Cerebellar cortex (tissue), 1 donor: ENCODE measurements around the gene MYBPC2.
"Not testable (repeated sequence)": the region's sequence is repeated elsewhere in the genome, so short reads cannot be mapped to it uniquely, and the experiment has no call there.

ENCODE experiments used
- DNase-seq: peaks from one replicate; pipeline ENCODE4 v3.0.0-alpha.2; 2015; ENCODE audit warnings: low spot score

MYBPC2 gene

DNA sequence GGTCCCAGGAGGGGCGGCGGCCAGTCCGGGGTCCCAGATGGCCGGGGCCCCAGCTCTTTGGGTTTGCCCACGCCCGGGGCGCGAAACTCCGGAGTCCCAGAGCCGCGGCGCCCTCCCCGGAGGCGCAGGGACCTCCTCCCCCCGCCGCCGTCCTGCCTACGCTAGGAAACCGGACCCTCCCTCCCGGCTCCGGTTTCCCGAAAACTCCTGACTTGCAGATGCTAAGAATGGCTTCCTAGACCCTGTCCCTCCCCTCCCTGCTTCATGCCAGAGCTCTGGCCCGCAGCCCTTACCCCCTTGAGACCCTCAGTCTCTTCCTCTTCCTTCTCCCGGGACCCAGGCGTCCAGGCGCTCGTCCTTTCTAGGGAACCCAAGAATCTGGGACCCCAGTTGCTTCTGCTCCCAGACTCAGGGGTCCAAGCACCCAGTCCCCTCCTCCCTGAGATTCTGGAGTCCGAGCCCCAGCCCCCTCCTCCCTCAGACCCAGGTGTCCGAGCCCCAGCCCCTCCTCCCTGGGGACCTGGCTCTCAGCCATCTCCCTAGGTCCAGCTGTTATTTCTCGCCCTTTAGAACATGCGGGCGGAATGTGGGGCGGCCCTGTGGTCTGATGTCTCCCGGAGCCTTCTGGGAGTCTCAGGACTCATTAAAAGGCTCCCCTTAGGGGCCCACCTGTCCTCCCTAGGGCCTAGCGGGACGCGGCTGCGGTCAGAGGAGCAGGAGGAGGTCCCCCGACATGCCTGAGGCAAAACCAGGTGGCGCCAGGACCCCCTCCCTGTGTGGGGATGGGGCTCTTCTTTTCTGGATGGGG is at the start of gene MYBPC2:
TSS of gene MYBPC2 (plus strand) at position 672 of the 808 bp plus-strand sequence. CDS start at position 734, 62 bp downstream.
- no peak for DNase-seq

DNA sequence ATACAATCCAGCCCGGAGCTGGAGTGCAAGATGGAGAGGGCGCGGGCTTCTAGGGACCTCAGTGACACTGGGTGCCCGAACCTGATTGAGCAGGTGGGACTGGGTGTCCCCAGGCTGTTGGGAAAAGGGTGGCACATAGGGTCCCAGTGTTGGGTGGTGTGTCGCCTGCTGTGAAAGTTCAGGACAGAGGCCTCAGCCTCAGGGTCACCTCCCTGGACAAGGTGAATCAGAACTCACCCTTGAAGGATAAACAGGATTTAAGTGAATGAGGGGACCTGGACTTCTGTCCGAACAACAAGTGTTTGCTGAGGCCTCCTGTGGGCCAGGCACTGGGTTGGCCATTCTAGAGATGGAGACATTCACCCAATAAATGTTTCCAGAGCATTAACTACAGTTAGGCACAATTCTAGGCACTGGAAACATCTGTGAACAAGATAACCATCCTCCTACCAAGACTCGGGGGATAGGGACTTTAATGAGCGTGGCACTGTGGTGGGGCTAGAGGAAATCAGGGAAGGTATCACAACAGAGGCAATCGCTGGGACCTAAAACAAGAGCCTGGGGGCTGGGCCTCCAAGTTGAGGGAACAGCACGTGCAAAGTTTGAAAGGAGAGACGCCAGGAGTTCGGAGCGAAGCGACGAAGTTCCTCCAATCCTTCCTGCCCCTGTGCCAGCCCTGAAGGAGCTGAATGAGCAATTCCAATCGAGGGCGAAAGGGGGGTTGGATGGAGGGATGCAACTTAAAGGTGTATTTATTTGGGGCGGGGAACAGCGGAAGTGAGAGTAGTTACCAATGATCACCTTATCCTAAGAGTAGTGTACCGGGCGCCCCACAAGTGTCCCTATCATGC is 49.5 kb upstream of the MYBPC2 start:
- no peak for DNase-seq

DNA sequence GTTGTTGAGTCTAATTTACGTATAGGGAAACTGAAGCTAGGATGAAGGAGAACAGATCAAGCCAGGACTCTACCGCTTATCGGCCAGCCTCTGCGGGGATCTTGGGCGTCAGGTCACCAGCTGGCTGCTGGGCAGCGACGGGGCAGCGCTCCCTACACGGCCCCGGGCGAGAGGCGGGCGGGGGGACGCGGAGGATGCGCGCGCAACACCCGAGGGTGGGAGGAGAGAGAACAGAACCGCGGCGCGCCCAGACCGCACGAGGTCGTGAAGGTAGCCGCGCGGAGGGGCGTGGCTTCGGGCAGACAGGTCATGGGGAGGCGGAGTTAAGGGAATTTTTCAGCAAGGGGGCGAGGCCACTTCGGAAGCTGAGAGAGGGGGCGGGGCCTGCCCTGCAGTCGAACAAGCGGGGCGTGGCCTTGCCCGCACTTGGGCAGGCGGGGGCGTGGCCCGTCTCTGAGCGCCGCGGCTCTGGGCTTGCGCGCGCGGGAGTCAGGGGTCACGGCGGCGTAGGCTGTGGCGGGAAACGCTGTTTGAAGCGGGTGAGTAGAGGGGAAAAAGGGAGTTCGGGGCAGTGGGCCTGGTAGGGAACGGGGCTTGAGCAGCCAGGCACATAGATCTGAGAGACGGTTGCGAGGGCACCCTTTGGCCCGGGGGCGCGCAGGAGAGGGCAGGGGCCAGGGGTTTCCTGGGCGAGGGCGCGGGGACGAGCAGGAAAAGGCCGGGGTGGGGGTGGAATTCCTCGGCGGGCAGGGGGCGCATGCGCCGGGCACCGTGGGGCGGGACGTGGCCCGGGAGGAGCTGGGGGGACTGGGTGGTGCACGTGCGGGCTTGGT is 48.6 kb upstream of the MYBPC2 start, which contains the start of gene POLD1:
TSS of gene POLD1 (plus strand) at position 496 of the 833 bp plus-strand sequence. CDS start 14,505 bp downstream, outside the sequence.
- DNase-seq = peak; percentile 95

DNA sequence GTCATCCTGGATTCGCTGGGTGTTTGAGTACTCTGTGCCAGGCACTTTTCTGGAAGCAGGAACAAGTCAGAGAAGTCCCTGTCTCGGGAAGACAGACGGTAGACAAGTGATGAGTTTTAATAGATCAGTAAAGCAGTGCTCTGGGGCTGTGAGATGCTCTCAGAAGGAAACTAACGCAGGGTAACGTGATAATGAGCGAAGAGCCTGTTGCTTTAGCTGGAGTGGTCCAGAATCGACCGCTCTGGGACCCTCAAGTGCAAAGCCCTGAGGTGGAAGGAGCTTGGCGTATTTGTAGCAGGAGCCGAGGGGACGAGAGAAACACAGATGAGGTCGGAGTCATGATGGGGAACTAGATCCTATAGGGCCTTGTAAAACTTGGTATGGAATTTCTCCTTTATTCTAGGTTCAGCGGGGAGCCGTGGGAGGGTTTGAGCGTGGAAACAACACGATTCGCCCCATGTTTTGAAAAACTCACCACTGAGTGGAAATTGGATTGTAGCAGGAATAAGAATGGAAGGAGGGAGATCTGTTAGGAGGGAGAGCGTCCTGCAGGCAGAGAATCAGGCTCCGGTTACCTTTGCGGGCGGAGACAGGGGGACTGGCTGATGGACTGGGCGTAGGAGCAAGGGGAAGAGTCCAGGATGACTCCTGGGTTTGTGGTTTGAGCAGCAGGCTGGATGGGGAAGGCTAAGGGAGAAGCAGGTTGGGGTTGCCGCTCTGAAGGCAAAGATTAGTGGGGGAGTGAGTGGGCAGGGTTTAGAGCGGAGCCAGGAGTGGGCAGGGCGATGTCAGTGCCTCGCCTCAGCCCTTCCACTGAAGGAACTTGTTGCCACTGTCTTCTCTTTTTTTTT is 47.8 kb upstream of the MYBPC2 start:
- DNase-seq = no peak

DNA sequence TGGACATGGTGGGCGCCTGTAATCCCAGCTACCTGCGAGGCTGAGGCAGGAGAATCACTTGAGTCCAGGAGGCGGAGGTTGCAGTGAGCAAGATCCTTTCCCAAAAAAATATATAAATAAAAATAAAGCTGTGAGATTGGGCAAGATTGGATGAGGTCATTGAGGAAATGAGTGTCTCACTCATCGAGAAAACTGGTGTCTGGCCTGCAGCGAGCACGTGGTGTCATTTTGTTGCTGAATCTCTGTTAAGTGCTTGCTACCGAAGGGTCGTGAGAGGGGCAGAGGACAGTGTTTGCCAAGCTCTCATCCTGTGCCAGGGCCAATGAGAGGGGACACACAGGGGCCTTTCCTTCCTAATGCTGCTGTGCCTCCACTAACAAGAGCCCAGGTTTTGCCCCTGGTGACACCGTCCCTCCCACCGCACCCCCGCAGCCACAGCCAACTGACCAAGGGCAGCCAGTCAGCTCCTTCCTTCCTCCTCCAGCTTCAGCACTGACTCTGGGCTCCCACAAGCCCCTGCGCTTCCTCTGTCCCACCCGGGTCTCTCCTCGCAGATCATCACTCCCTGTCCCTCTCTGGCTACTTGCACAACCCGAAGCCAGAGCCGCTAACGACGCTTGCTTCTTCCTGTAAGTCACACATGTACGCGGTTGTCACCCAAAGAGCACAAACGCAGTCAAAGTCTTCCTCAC is 45.4 kb upstream of the MYBPC2 start:
- no peak for DNase-seq

DNA sequence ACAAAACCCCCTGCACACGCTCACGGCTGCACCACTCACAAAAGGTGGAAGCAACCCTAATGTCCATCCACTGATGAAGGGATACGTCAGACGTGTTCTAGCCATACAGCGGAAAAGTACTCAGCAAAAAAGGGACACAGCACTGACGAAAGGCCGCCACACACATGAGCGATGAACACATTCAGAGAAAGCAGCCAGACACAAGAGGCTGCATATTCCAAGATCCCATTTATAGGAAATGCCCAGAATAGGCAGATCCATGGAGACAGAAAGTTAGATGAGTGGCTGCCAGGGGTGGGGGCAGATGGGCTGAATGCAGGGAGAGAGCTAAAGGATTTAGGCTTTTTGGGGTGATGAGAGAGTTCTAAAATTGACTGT is 44.8 kb upstream of the MYBPC2 start:
- DNase-seq = no peak

DNA sequence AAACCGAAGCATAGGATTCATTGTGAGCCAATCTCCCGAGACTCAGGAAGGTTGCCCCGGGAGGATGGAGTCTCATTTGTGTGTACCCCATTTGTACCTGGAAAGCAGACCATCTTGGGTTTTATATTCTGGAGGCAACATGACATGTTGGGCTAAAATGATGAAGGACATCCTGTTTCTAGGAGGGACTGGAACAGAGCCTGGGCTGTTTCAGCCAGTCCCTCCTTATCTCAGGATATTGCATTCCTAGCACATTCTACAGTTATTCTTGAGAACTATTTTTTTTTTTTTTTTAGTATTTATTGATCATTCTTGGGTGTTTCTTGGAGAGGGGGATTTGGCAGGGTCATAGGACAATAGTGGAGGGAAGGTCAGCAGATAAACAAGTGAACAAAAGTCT is 42.4 kb upstream of the MYBPC2 start:
- DNase-seq = not testable (repeated sequence)

DNA sequence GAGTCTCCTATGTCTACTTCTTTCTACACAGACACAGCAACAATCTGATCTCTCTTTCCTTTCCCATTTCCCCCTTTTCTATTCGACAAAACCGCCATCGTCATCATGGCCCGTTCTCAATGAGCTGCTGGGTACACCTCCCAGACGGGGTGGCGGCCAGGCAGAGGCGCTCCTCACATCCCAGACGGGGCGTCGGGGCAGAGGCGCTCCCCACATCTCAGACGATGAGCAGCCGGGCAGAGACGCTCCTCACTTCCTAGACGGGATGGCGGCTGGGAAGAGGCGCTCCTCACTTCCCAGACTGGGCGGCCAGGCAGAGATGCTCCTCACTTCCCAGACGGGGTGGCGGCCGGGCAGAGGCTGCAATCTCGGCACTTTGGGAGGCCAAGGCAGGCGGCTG is 41.7 kb upstream of the MYBPC2 start:
- not testable (repeated sequence) for DNase-seq

DNA sequence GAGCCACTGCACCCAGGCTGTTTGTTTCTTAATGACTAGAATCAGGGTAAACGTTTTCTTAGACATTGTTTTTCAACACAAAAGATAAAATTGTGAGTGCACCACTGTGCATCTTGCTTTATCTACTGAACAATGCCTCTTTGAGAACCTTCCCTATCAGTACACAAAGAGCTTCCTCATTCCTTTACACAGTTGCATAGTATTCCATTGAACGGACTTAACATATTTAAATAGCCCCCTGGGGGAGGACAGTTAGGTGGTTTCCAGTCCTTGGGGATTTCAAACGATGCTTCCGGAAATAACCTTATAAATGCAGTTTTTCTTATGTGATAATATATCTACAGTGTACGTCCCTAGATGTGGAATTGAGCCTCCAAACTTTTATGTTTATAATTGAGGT is 39.9 kb upstream of the MYBPC2 start:
- DNase-seq = no peak

DNA sequence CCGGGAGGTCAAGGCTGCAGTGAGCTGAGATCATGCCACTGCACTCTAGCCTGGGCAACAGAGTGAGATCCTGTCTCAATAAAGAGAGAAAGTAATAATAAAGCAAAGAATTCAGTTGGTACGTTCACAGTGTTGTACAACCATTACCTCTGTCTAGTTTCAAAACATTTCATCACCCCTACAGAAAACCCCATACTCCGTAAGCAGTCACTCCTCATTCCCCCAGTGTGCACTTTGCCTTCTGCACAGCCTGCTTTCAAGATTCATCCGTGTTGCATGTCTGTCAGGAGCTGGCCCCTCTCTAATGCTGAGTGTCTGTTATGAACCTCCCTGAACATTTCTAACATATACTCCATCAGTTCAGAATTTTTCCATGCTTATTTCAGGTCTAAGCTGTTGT is 39.1 kb upstream of the MYBPC2 start:
- DNase-seq = no peak

DNA sequence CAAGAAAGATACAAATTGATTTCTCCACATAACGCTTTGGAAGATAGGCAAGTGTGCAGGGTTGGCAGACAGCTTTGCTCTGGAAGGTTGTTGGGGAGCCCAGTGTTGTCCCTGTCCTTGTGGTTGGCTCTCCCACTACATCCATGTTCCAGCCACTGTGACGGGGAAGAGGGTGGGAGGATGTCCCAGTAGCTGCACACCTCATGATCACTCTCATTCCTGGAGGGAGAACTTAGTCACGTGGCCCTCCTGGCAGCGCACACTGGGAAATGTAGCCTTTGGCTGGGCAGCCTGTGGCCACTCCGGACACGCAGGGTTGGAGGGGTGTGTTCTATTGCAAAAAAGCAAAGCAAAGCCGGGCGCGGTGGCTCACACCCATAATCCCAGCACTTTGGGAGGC is 38.7 kb upstream of the MYBPC2 start:
- DNase-seq = no peak

DNA sequence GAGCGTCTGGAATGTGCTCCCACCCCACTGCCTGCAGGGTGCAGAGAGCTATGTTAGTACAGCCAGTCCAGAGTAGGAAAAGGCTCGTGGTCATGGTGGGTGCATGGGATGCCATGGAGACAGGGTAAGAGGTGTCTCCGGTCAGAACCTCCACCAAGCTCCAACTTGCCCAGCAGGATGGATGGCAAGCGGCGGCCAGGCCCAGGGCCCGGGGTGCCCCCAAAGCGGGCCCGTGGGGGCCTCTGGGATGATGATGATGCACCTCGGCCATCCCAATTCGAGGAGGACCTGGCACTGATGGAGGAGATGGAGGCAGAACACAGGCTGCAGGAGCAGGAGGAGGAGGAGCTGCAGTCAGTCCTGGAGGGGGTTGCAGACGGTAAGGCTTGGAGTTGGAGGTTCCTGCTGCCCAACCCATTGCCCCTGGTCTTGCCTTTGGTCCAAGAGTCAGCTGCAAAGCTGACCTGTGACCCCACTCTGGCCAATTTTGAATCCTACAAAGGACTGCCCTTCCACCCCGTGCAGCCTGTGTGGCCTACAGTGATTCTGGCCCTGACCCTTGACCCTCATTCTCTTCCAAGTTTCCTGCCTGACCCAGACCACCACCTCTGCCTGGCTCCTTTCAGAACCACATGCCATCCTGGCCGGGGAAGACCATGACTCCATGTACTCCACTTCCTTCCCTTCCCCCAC is 33.9 kb upstream of the MYBPC2 start:
- DNase-seq = no peak

DNA sequence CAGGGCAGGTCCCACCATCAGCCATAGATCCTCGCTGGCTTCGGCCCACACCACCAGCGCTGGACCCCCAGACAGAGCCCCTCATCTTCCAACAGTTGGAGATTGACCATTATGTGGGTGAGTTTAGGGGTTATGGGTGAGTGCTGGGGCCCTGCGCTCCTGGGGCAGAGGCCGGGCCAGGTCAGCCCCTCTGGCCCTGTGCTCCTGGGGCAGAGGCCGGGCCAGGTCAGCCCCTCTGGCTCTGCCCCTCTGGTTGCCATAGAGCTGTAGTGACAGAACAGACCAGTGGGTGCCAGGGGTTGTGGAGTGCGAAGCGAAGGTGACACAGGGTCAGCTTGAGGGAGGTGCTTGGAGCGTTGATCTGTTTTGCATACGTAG is 33.3 kb upstream of the MYBPC2 start:
- no peak for DNase-seq

DNA sequence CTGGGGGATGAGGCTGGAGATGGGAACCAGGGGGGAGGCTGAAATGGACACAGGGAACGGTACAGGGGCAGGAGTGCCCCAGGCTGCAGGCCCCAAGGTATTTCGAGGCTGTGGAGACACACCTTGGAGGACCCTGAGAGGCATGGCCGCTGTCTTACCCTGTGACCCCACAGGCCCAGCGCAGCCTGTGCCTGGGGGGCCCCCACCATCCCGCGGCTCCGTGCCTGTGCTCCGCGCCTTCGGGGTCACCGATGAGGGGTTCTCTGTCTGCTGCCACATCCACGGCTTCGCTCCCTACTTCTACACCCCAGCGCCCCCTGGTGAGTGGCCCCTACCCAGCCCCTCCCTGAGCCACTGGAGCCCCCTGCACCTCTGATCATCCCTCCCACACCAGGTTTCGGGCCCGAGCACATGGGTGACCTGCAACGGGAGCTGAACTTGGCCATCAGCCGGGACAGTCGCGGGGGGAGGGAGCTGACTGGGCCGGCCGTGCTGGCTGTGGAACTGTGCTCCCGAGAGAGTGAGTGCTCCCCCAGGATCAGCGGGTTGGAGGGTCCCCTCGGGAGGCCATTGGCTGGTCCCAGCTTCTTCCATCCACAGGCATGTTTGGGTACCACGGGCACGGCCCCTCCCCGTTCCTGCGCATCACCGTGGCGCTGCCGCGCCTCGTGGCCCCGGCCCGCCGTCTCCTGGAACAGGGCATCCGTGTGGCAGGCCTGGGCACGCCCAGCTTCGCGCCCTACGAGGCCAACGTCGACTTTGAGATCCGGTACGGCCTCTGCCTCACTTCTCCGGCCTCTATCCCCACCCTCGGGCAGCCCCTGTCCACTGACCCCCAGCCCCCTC is 30.9 kb upstream of the MYBPC2 start:
- no peak for DNase-seq

DNA sequence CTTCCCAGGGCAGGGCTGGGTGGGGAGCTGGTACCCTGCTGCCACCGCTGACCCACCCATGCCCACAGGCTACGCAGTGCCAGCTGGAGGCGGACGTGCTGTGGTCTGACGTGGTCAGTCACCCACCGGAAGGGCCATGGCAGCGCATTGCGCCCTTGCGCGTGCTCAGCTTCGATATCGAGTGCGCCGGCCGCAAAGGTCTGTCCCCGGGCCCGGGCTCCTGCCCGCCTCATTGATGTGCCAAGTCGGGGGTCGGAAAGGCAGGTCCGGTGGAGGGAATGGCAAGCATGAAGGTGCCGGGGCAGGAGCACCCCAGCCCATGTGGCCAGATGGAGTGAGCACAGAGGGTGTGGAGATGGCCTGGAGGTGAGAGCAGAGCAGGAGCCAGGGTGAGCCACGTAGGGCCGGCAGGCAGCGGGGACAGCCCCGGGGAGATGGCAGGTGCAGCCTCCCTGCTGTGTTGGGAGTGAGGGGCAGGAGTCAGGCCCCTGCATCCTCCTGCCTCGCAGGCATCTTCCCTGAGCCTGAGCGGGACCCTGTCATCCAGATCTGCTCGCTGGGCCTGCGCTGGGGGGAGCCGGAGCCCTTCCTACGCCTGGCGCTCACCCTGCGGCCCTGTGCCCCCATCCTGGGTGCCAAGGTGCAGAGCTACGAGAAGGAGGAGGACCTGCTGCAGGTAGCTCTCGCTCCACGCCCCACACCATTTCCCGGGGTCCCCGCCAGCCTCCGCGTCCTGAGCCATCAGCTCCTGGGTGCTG is 30.0 kb upstream of the MYBPC2 start:
- DNase-seq = no peak

DNA sequence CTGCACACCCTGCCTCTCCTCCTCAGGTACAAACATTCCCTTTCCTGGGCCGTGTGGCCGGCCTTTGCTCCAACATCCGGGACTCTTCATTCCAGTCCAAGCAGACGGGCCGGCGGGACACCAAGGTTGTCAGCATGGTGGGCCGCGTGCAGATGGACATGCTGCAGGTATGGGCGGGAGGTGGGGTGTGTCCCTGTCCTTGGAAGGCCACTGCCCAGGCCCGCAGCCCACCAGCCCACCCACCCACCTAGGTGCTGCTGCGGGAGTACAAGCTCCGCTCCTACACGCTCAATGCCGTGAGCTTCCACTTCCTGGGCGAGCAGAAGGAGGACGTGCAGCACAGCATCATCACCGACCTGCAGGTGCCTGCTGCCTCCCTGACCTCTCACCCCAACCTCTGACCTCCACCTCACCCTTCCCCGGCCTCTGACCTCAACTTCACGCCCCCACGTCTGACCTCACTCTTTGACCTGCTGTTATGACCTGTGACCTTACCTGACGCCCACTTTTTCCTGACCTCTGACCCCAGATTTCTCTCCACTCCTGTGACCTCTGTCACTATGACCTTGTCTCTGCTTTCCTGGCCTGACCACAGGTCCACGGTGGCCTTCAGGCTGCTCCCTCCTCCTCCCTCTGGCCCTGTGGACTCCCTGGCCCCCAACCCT is 26.4 kb upstream of the MYBPC2 start:
- DNase-seq = no peak

DNA sequence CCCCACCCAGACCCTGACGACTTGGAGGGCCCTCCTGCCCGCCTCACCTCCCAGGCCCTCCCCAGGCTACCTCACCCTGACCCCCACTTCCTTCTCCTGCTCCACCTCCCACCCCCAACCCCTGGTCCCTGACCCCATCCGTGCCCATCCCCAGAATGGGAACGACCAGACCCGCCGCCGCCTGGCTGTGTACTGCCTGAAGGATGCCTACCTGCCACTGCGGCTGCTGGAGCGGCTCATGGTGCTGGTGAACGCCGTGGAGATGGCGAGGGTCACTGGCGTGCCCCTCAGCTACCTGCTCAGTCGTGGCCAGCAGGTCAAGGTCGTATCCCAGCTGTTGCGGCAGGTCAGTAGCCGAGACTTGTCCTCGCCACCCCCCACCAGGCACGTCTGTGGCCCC is 25.9 kb upstream of the MYBPC2 start:
- DNase-seq = no peak

DNA sequence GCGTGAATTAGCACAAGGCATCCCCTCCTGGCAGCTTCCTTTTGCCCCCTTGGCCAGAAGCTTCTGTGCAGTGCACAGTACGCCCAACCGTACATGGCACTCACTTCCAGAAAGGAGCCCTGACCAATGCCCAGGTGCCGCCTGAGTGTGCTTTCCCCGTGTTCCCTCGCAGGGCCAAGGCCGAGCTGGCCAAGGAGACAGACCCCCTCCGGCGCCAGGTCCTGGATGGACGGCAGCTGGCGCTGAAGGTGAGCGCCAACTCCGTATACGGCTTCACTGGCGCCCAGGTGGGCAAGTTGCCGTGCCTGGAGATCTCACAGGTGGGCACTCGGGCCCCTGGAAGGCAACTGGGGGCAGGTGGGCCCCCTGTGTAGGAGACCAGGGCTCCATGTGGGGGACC is 23.3 kb upstream of the MYBPC2 start:
- DNase-seq = no peak
